HepG2 (cell line): ENCODE data around the gene ACP7. TPM values are rescaled to one million over a fixed set of nuclear protein-coding genes. Genes with fewer than 3 reads are reported as not detected.

Source experiments
- ATAC-seq: fragments of 200-7000 bp; cut with Tn5 transposase; 3 replicates; pipeline ENCODE4 v1.9.1; 2020; ENCODE audit warnings: mild to moderate bottlenecking, moderate library complexity
- BruUV-seq: library from RNA; stranded (reverse); fragments of 400-500 nt; replicated peaks from 2 replicates; lab custom pipeline; 2021; lab: Mats Ljungman, UMichigan
- CTCF ChIA-PET: fragments of 300-600 bp; formaldehyde crosslinking; extraction: SDS; loops from one replicate; lab custom pipeline; 2021; ENCODE audit warnings: low total read pairs, inconsistent platforms, low intra/inter-chr PET ratio; lab: Yijun Ruan, JAX
- POLR2A ChIA-PET: fragments of 350-600 bp; sonication (Branson Sonifier 250); formaldehyde crosslinking; loops from one replicate; lab custom pipeline; 2020; ENCODE audit warnings: antibody characterized with exemption, inconsistent platforms; lab: Yijun Ruan, JAX
- DNase-seq: peaks from one replicate; pipeline ENCODE4 v3.0.0-alpha.2; 2015; ENCODE audit warnings: low spot score
- FAIRE-seq: peaks from 3 replicates; lab custom pipeline; 2011; peaks lifted over from hg19 to GRCh38; lab: Jason Lieb, UNC
- H2AFZ ChIP-seq: one replicate; pipeline ENCODE4 v1.6.1; 2011; ENCODE audit warnings: low read length, inconsistent platforms
- H3K27ac ChIP-seq: fragments of 300-600 bp; 3 replicates; pipeline ENCODE4 v1.8.0; 2011; ENCODE audit warnings: mixed run types, mild to moderate bottlenecking, mixed read lengths, low read length, inconsistent platforms; ENCODE audit not compliant: insufficient read depth; ENCODE audit errors: extremely low read length
- H3K27me3 ChIP-seq, 2 experiments: fragments of 200-600 bp in 1 of 2; 2 replicates in 1 of 2; 3 replicates in 1 of 2; pipeline versions ENCODE4 v1.6.0 to v1.8.0; 2011; ENCODE audit warnings: low read length in 2 of 2, mild to moderate bottlenecking in 2 of 2, moderate library complexity in 2 of 2, inconsistent platforms in 1 of 2; ENCODE audit not compliant: insufficient read depth in 2 of 2, control insufficient read depth in 1 of 2
- H3K36me3 ChIP-seq, 2 experiments: fragments of 200-600 bp in 1 of 2; replicated peaks in 1 of 2; 2 replicates in 1 of 2; 3 replicates in 1 of 2; pipeline versions ENCODE4 v1.5.1 to v1.8.0; 2011; ENCODE audit warnings: low read length in 2 of 2, inconsistent platforms in 1 of 2; ENCODE audit not compliant: insufficient read depth in 2 of 2, control insufficient read depth in 1 of 2
- H3K4me1 ChIP-seq: 2 replicates; pipeline ENCODE4 v1.5.1; 2012; ENCODE audit warnings: low read length, inconsistent platforms; ENCODE audit not compliant: insufficient read depth
- H3K4me2 ChIP-seq: 2 replicates; pipeline ENCODE4 v1.6.0; 2011; ENCODE audit warnings: low read depth, low read length, inconsistent platforms
- H3K4me3 ChIP-seq, 3 experiments: fragments of 200-600 bp in 1 of 3; sonication (generic), shearing (Covaris generic) in 1 of 3; replicated peaks in 1 of 3; 2 replicates each; pipeline ENCODE4 v1.5.1; 2011 to 2016; ENCODE audit warnings: low read length in 3 of 3, inconsistent platforms in 2 of 3, low read depth in 2 of 3, mild to moderate bottlenecking in 2 of 3, control low read depth in 1 of 3, mixed read lengths in 1 of 3; ENCODE audit not compliant: insufficient read depth in 1 of 3
- H3K79me2 ChIP-seq: one replicate; pipeline ENCODE4 v1.6.1; 2011; ENCODE audit warnings: low read length, inconsistent platforms; ENCODE audit not compliant: insufficient read depth
- H3K9ac ChIP-seq: 2 replicates; pipeline ENCODE4 v1.6.0; 2011; ENCODE audit warnings: mild to moderate bottlenecking, low read depth, low read length, inconsistent platforms; ENCODE audit not compliant: insufficient read depth
- H3K9me3 ChIP-seq: 2 replicates; pipeline ENCODE4 v1.5.1; 2012; ENCODE audit warnings: mild to moderate bottlenecking, low read length
- H4K20me1 ChIP-seq: 2 replicates; pipeline ENCODE4 v1.6.0; 2011; ENCODE audit warnings: inconsistent platforms, mild to moderate bottlenecking, low read length, moderate library complexity; ENCODE audit not compliant: insufficient read depth
- AGO2 ChIP-seq: fragments of 200-400 bp; formaldehyde crosslinking; optimal IDR thresholded peaks from 2 replicates; pipeline ENCODE3; 2017; ENCODE audit warnings: mild to moderate bottlenecking, low read depth, low read length, moderate library complexity
- RBM22 ChIP-seq: fragments of 200-400 bp; formaldehyde crosslinking; optimal IDR thresholded peaks from 2 replicates; pipeline ENCODE3; 2017; ENCODE audit warnings: mild to moderate bottlenecking, low read length, moderate library complexity
- ZNF687 ChIP-seq: sonication (generic); formaldehyde crosslinking; IDR thresholded peaks from 2 replicates; pipeline ENCODE4 v1.5.1; 2020; ENCODE audit warnings: mild to moderate bottlenecking, missing genetic modification reagents, moderate library complexity
- WGBS: methylation state at CpG from one replicate; pipeline ENCODE4 v1.1.6; 2017; ENCODE audit warnings: low lambda C conversion rate; 5-methylcytosine and 5-hydroxymethylcytosine counted together
- in situ Hi-C: cut with HindIII; loops from 2 replicates; pipeline ENCODE4 v1.10.0; 2017; ENCODE audit warnings: low pct_unique_long_range_greater_than_20kb; ENCODE audit not compliant: extremely low pct_ligation_motif_present
- intact Hi-C: fragments of 100-400 bp; cut with micrococcal nuclease; formaldehyde crosslinking; loops from one replicate; pipeline ENCODE4 v1.10.0; 2022; ENCODE audit not compliant: unreplicated experiment
- polyA plus RNA-seq, 8 experiments: library from polyadenylated mRNA; depleted of rRNA in 3 of 8; stranded (reverse) in 7 of 8; unstranded in 1 of 8; fragments of >200 nt; fragmentation: Illumina TruSeq in 4 of 8; extraction: Trizol in 4 of 8; gene quantifications; 2 replicates each; pipeline versions ENCODE4 v1.2.1 to v1.2.3, GENCODE V29; 2011 to 2016; ENCODE audit warnings: low read depth in 4 of 8, missing spikeins in 1 of 8, mixed read lengths in 1 of 8; ENCODE audit not compliant: insufficient read depth in 1 of 8
- total RNA-seq, 5 experiments: library from RNA; depleted of rRNA; stranded (reverse); fragments of >200 nt; fragmentation: Illumina TruSeq; extraction: Trizol; gene quantifications; 2 replicates each; pipeline ENCODE4 v1.2.3, GENCODE V29; 2016; ENCODE audit warnings: low read depth in 1 of 5
- TF ChIP-seq, protein P1 (sequence below): sonication (generic); formaldehyde crosslinking; IDR thresholded peaks from 2 replicates; pipeline ENCODE4 v1.5.0; 2020; ENCODE audit warnings: mild to moderate bottlenecking, missing genetic modification reagents

Gene ACP7
- total and polyA plus RNA-seq, 2 of the 13 experiments (the other 11 are each of a cell fraction or from before 2014, with no cell fraction given): not detected

DNA sequence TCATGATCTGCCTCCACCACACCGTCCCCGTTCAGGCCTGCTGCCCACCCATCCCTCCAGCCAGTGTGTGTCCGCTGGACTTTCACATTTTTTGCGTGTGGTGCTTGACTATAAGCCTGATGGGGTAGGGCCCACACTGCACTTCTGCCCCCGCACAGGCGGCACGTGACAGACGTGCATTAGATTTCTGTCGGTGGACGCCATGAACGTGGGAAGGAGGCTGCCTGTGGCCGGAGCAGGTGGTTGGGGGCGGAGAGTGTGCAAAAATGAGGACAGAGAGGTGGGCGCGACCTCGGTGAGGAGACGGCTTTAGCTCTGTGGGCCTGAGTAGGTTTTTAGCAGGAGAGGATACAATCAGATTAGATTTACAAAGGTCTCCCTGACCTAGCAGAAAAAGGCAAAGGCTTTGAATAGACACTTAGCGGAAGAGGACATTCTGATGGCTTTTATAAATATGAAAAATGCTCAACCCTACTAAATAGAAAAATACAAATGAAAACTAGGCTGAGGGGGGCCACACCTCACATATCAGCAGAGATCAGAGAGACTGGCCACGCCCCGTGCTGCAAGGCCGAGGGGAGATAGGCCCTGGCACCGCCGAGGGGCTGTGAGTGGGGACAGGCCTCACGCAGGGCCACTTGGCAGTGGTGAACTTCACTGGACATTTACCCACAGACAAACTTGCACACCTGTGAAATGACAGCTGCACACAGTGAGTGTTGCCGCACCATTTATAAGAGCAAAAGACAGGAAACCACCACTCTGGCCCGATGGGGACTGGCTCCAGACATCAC is 66.8 kb downstream of the ACP7 start:
- intact Hi-C loops (no loop called here), in situ Hi-C loops (no loop called here)
- TF ChIP-seq AGO2: peak; percentile 55
- TF ChIP-seq, protein P1, sequence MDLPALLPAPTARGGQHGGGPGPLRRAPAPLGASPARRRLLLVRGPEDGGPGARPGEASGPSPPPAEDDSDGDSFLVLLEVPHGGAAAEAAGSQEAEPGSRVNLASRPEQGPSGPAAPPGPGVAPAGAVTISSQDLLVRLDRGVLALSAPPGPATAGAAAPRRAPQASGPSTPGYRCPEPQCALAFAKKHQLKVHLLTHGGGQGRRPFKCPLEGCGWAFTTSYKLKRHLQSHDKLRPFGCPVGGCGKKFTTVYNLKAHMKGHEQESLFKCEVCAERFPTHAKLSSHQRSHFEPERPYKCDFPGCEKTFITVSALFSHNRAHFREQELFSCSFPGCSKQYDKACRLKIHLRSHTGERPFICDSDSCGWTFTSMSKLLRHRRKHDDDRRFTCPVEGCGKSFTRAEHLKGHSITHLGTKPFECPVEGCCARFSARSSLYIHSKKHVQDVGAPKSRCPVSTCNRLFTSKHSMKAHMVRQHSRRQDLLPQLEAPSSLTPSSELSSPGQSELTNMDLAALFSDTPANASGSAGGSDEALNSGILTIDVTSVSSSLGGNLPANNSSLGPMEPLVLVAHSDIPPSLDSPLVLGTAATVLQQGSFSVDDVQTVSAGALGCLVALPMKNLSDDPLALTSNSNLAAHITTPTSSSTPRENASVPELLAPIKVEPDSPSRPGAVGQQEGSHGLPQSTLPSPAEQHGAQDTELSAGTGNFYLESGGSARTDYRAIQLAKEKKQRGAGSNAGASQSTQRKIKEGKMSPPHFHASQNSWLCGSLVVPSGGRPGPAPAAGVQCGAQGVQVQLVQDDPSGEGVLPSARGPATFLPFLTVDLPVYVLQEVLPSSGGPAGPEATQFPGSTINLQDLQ: no peak
- 0 out of 2 replicates have a peak, but pooled peaks have one; percentile 15 for TF ChIP-seq ZNF687 (CRISPR knock-in tag)
- peak; percentile 32 for TF ChIP-seq RBM22
- BruUV-seq: no TSS peak
- Histone ChIP-seq H3K9ac (no peak overlapping the region), H2AFZ (no peak overlapping the region), H3K4me2 (no peak overlapping the region), H4K20me1 (peaks cover 8% of the 10 kb centered on the region), H3K36me3 (peaks cover 5 to 11% of the 10 kb centered on the region in 2 experiments; a peak in 4 of 5 replicates), H3K79me2 (peaks cover 49% of the 10 kb centered on the region), H3K9me3 (no peaks in the 10 kb centered on the region), H3K27ac (no peak overlapping the region), H3K4me1 (peaks cover 43% of the 10 kb centered on the region), H3K27me3 (no peaks in the 10 kb centered on the region), H3K4me3 (no peak overlapping the region)
- FAIRE-seq (no peak), DNase-seq (no peak), ATAC-seq (no peak)
- ChIA-PET POLR2A (no interaction called here), CTCF (no interaction called here)
- WGBS: 90% methylated on average over 25 of the region's 26 CpGs
